Stomach (tissue), 9 donors: ENCODE results near the gene RAB1B. TPM values are rescaled to one million over a fixed set of nuclear protein-coding genes. Genes with fewer than 3 reads are reported as not detected.
"Not testable (repeated sequence)": the region's sequence is repeated elsewhere in the genome, so short reads cannot be mapped to it uniquely, and the experiment has no call there.

ENCODE experiments used
- DNase-seq, 2 donors: peaks; one replicate each; pipeline versions ENCODE4 v3.0.0 to v3.0.0-alpha.2; 2013 to 2019
- H3K27ac ChIP-seq, 5 donors: fragments of 200-600 bp in 4 of 5; sonication (generic) in 4 of 5; one replicate each; pipeline ENCODE4 v1.5.1; 2013 to 2019; ENCODE audit warnings: mild to moderate bottlenecking in 1 of 5, moderate library complexity in 1 of 5
- H3K27me3 ChIP-seq, 3 donors: fragments of 200-600 bp; sonication (generic); one replicate each; pipeline ENCODE4 v1.5.1; 2017 to 2019; ENCODE audit warnings: mixed run types in 1 of 3
- H3K36me3 ChIP-seq, 4 donors: fragments of 200-600 bp; sonication (generic); 1 replicate in 3 of 4; 2 replicates in 1 of 4; pipeline ENCODE4 v1.5.1; 2016 to 2019
- H3K4me1 ChIP-seq, 4 donors: fragments of 200-600 bp; sonication (generic); one replicate each; pipeline ENCODE4 v1.5.1; 2016 to 2019
- H3K4me3 ChIP-seq, 4 donors: fragments of 200-600 bp; sonication (generic) in 3 of 4; one replicate each; pipeline ENCODE4 v1.5.1; 2016 to 2019; ENCODE audit warnings: mild to moderate bottlenecking in 1 of 4
- H3K9me3 ChIP-seq, 4 donors: fragments of 200-600 bp; sonication (generic); one replicate each; pipeline ENCODE4 v1.5.1; 2016 to 2019
- EP300 ChIP-seq: sonication (generic); formaldehyde crosslinking; IDR thresholded peaks from one replicate; pipeline ENCODE4 v1.6.1; 2017; ENCODE audit warnings: antibody characterized with exemption
- POLR2A ChIP-seq, 4 donors: fragments of 450-650 bp; IDR thresholded peaks; one replicate each; pipeline ENCODE4 v1.6.1; 2016; ENCODE audit warnings: antibody characterized with exemption in 4 of 4, control low read depth in 2 of 4, mild to moderate bottlenecking in 1 of 4, moderate library complexity in 1 of 4
- POLR2AphosphoS5 ChIP-seq, 3 donors: sonication (generic); formaldehyde crosslinking; IDR thresholded peaks; one replicate each; pipeline ENCODE4 v1.6.1; 2016; ENCODE audit warnings: antibody characterized with exemption in 3 of 3
- WGBS, 5 donors: extraction: QIAGEN DNeasy Blood & Tissue Kit in 3 of 5; methylation state at CpG; one replicate each; pipeline versions ENCODE4 v1.1.5 to v1.1.7; 2013 to 2018; 5-methylcytosine and 5-hydroxymethylcytosine counted together
- intact Hi-C: fragments of 100-400 bp; cut with DNase I; formaldehyde crosslinking; loops from one replicate; pipeline ENCODE4 v1.15.1; 2023; ENCODE audit warnings: low total_unique reads
- polyA plus RNA-seq, 3 donors: library from polyadenylated mRNA; stranded (reverse); fragments of 200-250 nt; gene quantifications; one replicate each; pipeline ENCODE4 v1.2.3, GENCODE V29; 2013
- total RNA-seq, 5 donors: library from RNA; depleted of rRNA; stranded (reverse); fragments of >200 nt; gene quantifications; one replicate each; pipeline versions ENCODE4 v1.1.0 to v1.2.3, GENCODE V29; 2014 to 2016
- TF ChIP-seq, protein P1 (sequence below), 7 experiments: fragments of 450-650 bp in 4 of 7; fragments of 200-600 bp in 3 of 7; sonication (generic) in 3 of 7; IDR thresholded peaks; one replicate each; pipeline ENCODE4 v1.5.1; 2016 to 2019; ENCODE audit warnings: antibody characterized with exemption in 7 of 7, control low read depth in 2 of 7, mild to moderate bottlenecking in 1 of 7
- donor health status: healthy with polysubstance abuse.
- donor health status: Bipolar disorder and iron deficiency.
- donor health status: healthy.

The RAB1B gene
- total and polyA plus RNA-seq, 8 donors = 19.3 to 170 (median 82.3) TPM

DNA sequence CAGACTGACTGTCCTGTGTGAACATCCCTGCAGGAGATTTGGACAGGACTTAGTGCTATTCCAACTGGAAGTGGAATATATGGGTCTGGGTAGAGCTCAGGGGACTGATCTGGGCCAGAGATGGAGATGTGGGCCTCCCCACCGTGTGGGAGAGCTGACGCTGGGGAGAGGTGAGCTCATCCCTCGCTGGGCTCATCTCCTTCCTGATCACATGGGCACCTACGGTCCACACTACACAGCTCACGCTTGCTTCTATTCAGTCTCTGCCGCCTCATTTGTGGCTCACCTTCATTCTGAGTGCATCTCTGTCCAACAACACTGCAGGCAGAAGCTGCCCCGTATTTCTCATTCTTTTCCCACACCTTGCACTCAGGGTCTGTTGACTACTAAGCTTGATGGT lies 16.6 kb upstream of the RAB1B start:
- H3K9me3 ChIP-seq = no peaks in the 10 kb centered on the region
- peaks cover 0 to under 1% (median 0%) of the 10 kb centered on the region in 3 donors for H3K27me3 ChIP-seq
- intact Hi-C loops = no loop called here
- TF ChIP-seq POLR2AphosphoS5 (IDR thresholded peaks at IDR 0.05) = no peak
- TF ChIP-seq POLR2A (IDR thresholded peaks at IDR 0.05) = no peak
- TF ChIP-seq, protein P1, sequence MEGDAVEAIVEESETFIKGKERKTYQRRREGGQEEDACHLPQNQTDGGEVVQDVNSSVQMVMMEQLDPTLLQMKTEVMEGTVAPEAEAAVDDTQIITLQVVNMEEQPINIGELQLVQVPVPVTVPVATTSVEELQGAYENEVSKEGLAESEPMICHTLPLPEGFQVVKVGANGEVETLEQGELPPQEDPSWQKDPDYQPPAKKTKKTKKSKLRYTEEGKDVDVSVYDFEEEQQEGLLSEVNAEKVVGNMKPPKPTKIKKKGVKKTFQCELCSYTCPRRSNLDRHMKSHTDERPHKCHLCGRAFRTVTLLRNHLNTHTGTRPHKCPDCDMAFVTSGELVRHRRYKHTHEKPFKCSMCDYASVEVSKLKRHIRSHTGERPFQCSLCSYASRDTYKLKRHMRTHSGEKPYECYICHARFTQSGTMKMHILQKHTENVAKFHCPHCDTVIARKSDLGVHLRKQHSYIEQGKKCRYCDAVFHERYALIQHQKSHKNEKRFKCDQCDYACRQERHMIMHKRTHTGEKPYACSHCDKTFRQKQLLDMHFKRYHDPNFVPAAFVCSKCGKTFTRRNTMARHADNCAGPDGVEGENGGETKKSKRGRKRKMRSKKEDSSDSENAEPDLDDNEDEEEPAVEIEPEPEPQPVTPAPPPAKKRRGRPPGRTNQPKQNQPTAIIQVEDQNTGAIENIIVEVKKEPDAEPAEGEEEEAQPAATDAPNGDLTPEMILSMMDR (IDR thresholded peaks at IDR 0.05) = no peak
- TF ChIP-seq EP300 = no peak
- H3K36me3 ChIP-seq = peaks cover 0 to 36% (median 27%) of the 10 kb centered on the region in 4 donors
- no peak for DNase-seq
- WGBS, 5 donors = 73 to 85% (median 81%) methylated on average over 7 of the region's 7 CpGs
- no peak overlapping the region for H3K4me3 ChIP-seq
- peaks cover 4 to 6% (median 5%) of the 10 kb centered on the region in 4 donors for H3K4me1 ChIP-seq
- H3K27ac ChIP-seq = no peak overlapping the region

DNA sequence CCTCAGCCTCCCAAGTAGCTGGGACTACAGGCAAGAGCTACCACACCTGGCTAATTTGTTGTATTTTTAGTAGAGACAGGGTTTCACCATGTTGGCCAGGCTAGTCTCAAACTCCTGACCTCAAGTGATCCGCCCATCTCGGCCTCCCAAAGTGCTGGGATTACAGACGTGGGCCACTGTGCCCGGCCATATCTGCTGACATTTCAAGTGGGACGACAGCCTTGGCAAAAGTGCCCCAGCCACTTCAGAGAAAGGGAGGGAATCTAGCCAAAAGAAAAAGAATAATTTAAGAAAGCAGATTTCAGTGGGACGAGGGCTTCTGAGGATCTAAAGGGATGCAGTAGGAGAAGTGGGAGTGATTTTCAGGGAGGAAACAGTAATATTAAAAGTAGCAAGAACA lies 15.4 kb upstream of the RAB1B start:
- 47 to 74% (median 52%) methylated on average over 6 of the region's 6 CpGs for WGBS, 5 donors
- Histone ChIP-seq H3K4me1 (peaks cover 8 to 12% (median 11%) of the 10 kb centered on the region in 4 donors), H3K36me3 (peaks cover 0 to 23% (median 16%) of the 10 kb centered on the region in 4 donors), H3K27me3 (peaks cover 0 to 11% (median 0%) of the 10 kb centered on the region in 3 donors)
- intact Hi-C loops, H3K9me3 ChIP-seq, DNase-seq, H3K4me3 ChIP-seq, H3K27ac ChIP-seq: not testable (repeated sequence)

DNA sequence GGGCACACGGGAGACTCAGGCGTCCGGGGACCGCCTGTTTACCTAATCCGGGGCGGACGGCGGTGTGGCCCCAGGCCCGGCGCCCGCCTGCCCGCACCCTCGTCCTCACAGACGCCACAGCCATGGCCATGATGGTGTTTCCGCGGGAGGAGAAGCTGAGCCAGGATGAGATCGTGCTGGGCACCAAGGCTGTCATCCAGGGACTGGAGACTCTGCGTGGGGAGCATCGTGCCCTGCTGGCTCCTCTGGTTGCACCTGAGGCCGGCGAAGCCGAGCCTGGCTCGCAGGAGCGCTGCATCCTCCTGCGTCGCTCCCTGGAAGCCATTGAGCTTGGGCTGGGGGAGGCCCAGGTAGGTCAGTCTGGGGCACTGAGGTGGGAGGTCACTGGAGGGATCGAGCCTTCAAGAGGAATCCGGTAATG lies 10.0 kb upstream of the RAB1B start:
- Histone ChIP-seq H3K27ac (peak overlapping the region in 4 of 5 donors; percentile 77 to 90 (median 86)), H3K27me3 (peaks cover 0 to 11% (median 0%) of the 10 kb centered on the region in 3 donors), H3K9me3 (no peaks in the 10 kb centered on the region), H3K36me3 (peaks cover 19 to 49% (median 40%) of the 10 kb centered on the region in 4 donors), H3K4me1 (peaks cover 14 to 24% (median 23%) of the 10 kb centered on the region in 4 donors), H3K4me3 (peak overlapping the region; percentile 76 to 98 (median 96))
- intact Hi-C loops = no loop called here
- TF ChIP-seq POLR2A (IDR thresholded peaks at IDR 0.05) (no peak), POLR2AphosphoS5 (IDR thresholded peaks at IDR 0.05) (no peak), EP300 (no peak)
- TF ChIP-seq, protein P1 (IDR thresholded peaks at IDR 0.05) = peak in 2 of 7 experiments; percentile 1 to 48
- no peak for DNase-seq
- 2 to 8% (median 5%) methylated on average over 5 to 28 of the region's 28 CpGs for WGBS, 5 donors

DNA sequence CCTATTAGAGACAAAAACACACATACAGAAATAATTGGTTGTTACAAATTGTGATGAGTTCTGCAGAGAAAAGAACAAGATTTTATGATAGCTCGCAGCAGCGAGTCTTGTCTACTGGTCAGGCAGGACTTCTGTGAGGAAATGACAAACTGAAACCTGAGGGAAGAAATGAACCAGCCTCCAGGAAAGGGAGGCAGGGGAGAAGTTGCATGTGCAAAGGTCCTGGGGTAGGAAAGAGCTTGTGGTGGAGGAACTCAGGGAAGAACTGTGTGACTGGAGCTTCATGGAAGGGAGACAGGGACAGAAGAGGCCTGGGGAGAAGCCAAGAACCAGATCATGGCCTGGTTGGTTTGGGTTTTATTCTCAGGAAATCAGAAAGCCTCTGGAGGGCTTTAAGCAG lies 9.2 kb upstream of the RAB1B start:
- intact Hi-C loops = no loop called here
- peaks cover 0 to 11% (median 0%) of the 10 kb centered on the region in 3 donors for H3K27me3 ChIP-seq
- no peak overlapping the region for H3K27ac ChIP-seq
- H3K4me3 ChIP-seq = no peak overlapping the region
- DNase-seq = no peak
- H3K4me1 ChIP-seq = peaks cover 14 to 24% (median 23%) of the 10 kb centered on the region in 4 donors
- H3K36me3 ChIP-seq = peaks cover 21 to 56% (median 47%) of the 10 kb centered on the region in 4 donors
- TF ChIP-seq POLR2AphosphoS5 (IDR thresholded peaks at IDR 0.05) (no peak), EP300 (no peak), POLR2A (IDR thresholded peaks at IDR 0.05) (no peak)
- TF ChIP-seq, protein P1 (IDR thresholded peaks at IDR 0.05) = no peak
- 96 to 100% (median 99%) methylated on average over 2 of the region's 2 CpGs for WGBS, 5 donors
- no peaks in the 10 kb centered on the region for H3K9me3 ChIP-seq

DNA sequence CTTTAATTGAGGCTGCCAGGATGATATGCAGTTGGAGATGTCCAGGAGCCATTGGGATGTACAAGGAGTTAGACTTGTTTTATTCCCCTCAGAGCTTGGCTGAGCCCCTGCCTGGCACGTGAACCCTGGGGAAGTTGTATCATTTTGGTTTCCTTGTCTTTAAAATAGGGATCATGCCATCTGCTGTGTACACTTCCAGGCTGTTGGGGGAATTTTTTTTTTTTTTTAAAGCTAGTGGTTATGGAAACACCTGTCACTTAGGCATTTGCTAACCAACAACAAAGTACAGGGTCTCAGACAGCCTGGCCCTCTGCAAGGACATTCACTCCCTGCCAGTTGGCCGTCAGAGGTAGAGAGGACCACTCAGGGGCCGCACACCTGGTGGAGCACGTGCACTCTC lies 8.5 kb upstream of the RAB1B start:
- no peak for DNase-seq
- H3K9me3 ChIP-seq = no peaks in the 10 kb centered on the region
- intact Hi-C loops = loop anchor here (5.0 kb wide), 1 partner anchor 38 kb away; no protein-coding TSS in a partner anchor
- H3K4me3 ChIP-seq = no peak overlapping the region
- 87 to 95% (median 91%) methylated on average over 4 of the region's 4 CpGs for WGBS, 5 donors
- TF ChIP-seq POLR2AphosphoS5 (IDR thresholded peaks at IDR 0.05) = no peak
- TF ChIP-seq, protein P1 (IDR thresholded peaks at IDR 0.05) = no peak
- TF ChIP-seq POLR2A (IDR thresholded peaks at IDR 0.05) = no peak
- no peak for TF ChIP-seq EP300
- peaks cover 25 to 63% (median 55%) of the 10 kb centered on the region in 4 donors for H3K36me3 ChIP-seq
- no peak overlapping the region for H3K27ac ChIP-seq
- peaks cover 0 to 11% (median 0%) of the 10 kb centered on the region in 3 donors for H3K27me3 ChIP-seq
- H3K4me1 ChIP-seq = peaks cover 14 to 24% (median 23%) of the 10 kb centered on the region in 4 donors
